ENCODE measurements around the gene CDKAL1.

DNA sequence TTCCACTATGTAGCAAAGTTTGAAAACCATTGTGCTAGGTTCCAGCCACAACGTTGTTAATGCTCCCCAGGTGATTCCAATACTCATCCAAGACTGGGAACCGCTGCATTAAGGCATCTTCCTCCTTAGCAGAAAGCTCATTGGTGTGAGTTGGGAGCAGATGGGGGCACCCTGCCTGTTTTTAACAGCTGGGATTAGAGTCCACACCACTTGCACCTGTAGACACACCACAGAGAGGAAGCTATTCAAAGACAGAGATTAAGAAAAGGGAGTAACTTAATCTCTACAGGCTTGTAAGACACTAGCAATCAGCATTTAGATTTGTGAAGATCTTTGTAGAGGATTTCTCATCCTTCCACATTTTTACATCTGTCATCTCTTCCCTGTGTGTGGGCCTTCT is 725.4 kb downstream of the CDKAL1 start:
- TF ChIP-seq GATA2 (IDR thresholded peaks at IDR 0.05; ENCODE audit: low read depth, low read length) (no peak), GATA3 (IDR thresholded peaks at IDR 0.05; ENCODE audit: low read depth, low read length) (no peak)

Measured in SH-SY5Y (cell line).